WTC11 (cell line): ENCODE data around the gene HOXD1. TPM values are rescaled to one million over a fixed set of nuclear protein-coding genes. Genes with fewer than 3 reads are reported as not detected.
A peak's percentile ranks its signal among the peaks of the same experiment; 100 is the strongest.

Experiments
- ATAC-seq: fragments of 200-7000 bp; cut with Tn5 transposase; 2 replicates; pipeline ENCODE4 v1.10.0; 2021; ENCODE audit warnings: mild to moderate bottlenecking, moderate library complexity
- CTCF ChIA-PET: fragments of 300-600 bp; sonication (Branson Sonifier 250); formaldehyde crosslinking; loops from one replicate; lab custom pipeline; 2021; ENCODE audit warnings: antibody characterized with exemption; lab: Charles Lee
- POLR2A ChIA-PET: fragments of 350-600 bp; sonication (Branson Sonifier 250); formaldehyde crosslinking; loops from one replicate; lab custom pipeline; 2021; ENCODE audit warnings: antibody characterized with exemption; lab: Charles Lee
- DNase-seq: peaks from one replicate; pipeline ENCODE4 v3.0.0; 2021; ENCODE audit warnings: low spot score
- H3K27ac Mint-ChIP-seq: 2 replicates; pipeline ENCODE4 v1.8.0; 2021; ENCODE audit warnings: mixed read lengths
- H3K27me3 Mint-ChIP-seq: 2 replicates; pipeline ENCODE4 v1.8.0; 2021; ENCODE audit warnings: low read depth, mild to moderate bottlenecking, moderate library complexity, mixed read lengths
- H3K36me3 Mint-ChIP-seq: 2 replicates; pipeline ENCODE4 v1.8.0; 2021; ENCODE audit warnings: mixed read lengths
- H3K4me1 Mint-ChIP-seq: 2 replicates; pipeline ENCODE4 v1.8.0; 2022; ENCODE audit warnings: mixed read lengths
- H3K4me3 Mint-ChIP-seq: 2 replicates; pipeline ENCODE4 v1.8.0; 2021; ENCODE audit warnings: mild to moderate bottlenecking, moderate library complexity, mixed read lengths
- H3K9me3 Mint-ChIP-seq: 2 replicates; pipeline ENCODE4 v1.8.0; 2021; ENCODE audit warnings: mixed read lengths
- ELF4 ChIP-seq: sonication (generic); formaldehyde crosslinking; IDR thresholded peaks from 2 replicates; pipeline ENCODE4 v1.8.1; 2022; ENCODE audit warnings: low read depth, mild to moderate bottlenecking, moderate library complexity, missing genetic modification reagents
- GABPB1 ChIP-seq: sonication (generic); formaldehyde crosslinking; IDR thresholded peaks from 2 replicates; pipeline ENCODE4 v1.8.1; 2023; ENCODE audit warnings: mild to moderate bottlenecking, missing genetic modification reagents
- JAZF1 ChIP-seq: fragments of 250-450 bp; sonication (Bioruptor Pico); IDR thresholded peaks from 2 replicates; pipeline ENCODE4 v1.9.0; 2021; ENCODE audit warnings: moderate library complexity, mild to moderate bottlenecking, inconsistent platforms
- KAT7 ChIP-seq: sonication (generic); formaldehyde crosslinking; IDR thresholded peaks from 2 replicates; pipeline ENCODE4 v1.8.1; 2023; ENCODE audit warnings: missing genetic modification reagents, mild to moderate bottlenecking, borderline replicate concordance
- NFATC4 ChIP-seq: fragments of 250-450 bp; sonication (Bioruptor Pico); IDR thresholded peaks from 2 replicates; pipeline ENCODE4 v1.9.0; 2021; ENCODE audit warnings: mild to moderate bottlenecking
- NFYB ChIP-seq: sonication (generic); formaldehyde crosslinking; conservative IDR thresholded peaks from 2 replicates; pipeline ENCODE4 v1.8.0; 2022; ENCODE audit warnings: low read depth, missing genetic modification reagents
- RELA ChIP-seq: sonication (generic); formaldehyde crosslinking; IDR thresholded peaks from 2 replicates; pipeline ENCODE4 v1.8.1; 2022; ENCODE audit warnings: missing genetic modification reagents, mild to moderate bottlenecking, borderline replicate concordance
- ZNF121 ChIP-seq: sonication (generic); formaldehyde crosslinking; IDR thresholded peaks from 2 replicates; pipeline ENCODE4 v1.8.0; 2023; ENCODE audit warnings: missing genetic modification reagents
- ZNF138 ChIP-seq: sonication (generic); formaldehyde crosslinking; conservative IDR thresholded peaks from 2 replicates; pipeline ENCODE4 v1.8.1; 2022; ENCODE audit warnings: mild to moderate bottlenecking, moderate library complexity, missing genetic modification reagents
- ZNF219 ChIP-seq: sonication (generic); formaldehyde crosslinking; IDR thresholded peaks from 2 replicates; pipeline ENCODE4 v1.8.0; 2023; ENCODE audit warnings: missing genetic modification reagents, mild to moderate bottlenecking, borderline replicate concordance
- ZNF263 ChIP-seq: sonication (generic); formaldehyde crosslinking; IDR thresholded peaks from 2 replicates; pipeline ENCODE4 v1.8.1; 2022; ENCODE audit warnings: low read depth, mild to moderate bottlenecking, moderate library complexity, missing genetic modification reagents
- ZNF671 ChIP-seq: fragments of 250-450 bp; sonication (Bioruptor Pico); IDR thresholded peaks from 2 replicates; pipeline ENCODE4 v1.8.0; 2021; ENCODE audit warnings: mild to moderate bottlenecking
- total RNA-seq: library from RNA; stranded (reverse); gene quantifications from 3 replicates; pipeline ENCODE4 v1.2.3, GENCODE V29; 2021
- TF ChIP-seq, protein P1 (sequence below): sonication (generic); formaldehyde crosslinking; IDR thresholded peaks from 2 replicates; pipeline ENCODE4 v1.8.1; 2023; ENCODE audit warnings: mild to moderate bottlenecking, missing genetic modification reagents
- TF ChIP-seq, protein P2 (sequence below): sonication (generic); formaldehyde crosslinking; IDR thresholded peaks from 2 replicates; pipeline ENCODE4 v1.8.1; 2023; ENCODE audit warnings: mild to moderate bottlenecking, missing genetic modification reagents, moderate library complexity
- TF ChIP-seq, protein P3 (sequence below): fragments of 250-450 bp; sonication (Bioruptor Pico); conservative IDR thresholded peaks from 2 replicates; pipeline ENCODE4 v1.9.0; 2021; ENCODE audit warnings: mild to moderate bottlenecking
- TF ChIP-seq, protein P4 (sequence below): sonication (generic); formaldehyde crosslinking; IDR thresholded peaks from 2 replicates; pipeline ENCODE4 v1.8.0; 2023; ENCODE audit warnings: missing genetic modification reagents
- TF ChIP-seq, protein P5 (sequence below): sonication (generic); formaldehyde crosslinking; IDR thresholded peaks from 2 replicates; pipeline ENCODE4 v1.8.1; 2022; ENCODE audit warnings: low read depth, mild to moderate bottlenecking, moderate library complexity, missing genetic modification reagents, borderline replicate concordance
- TF ChIP-seq, protein P6 (sequence below): fragments of 250-450 bp; sonication (Bioruptor Pico); IDR thresholded peaks from 2 replicates; pipeline ENCODE4 v1.9.0; 2021; ENCODE audit warnings: moderate library complexity, mild to moderate bottlenecking, inconsistent platforms, borderline replicate concordance
- TF ChIP-seq, protein P7 (sequence below): fragments of 250-450 bp; sonication (Bioruptor Pico); IDR thresholded peaks from 2 replicates; pipeline ENCODE4 v1.9.0; 2021; ENCODE audit warnings: mild to moderate bottlenecking
- TF ChIP-seq, protein P8 (sequence below): sonication (generic); formaldehyde crosslinking; IDR thresholded peaks from 2 replicates; pipeline ENCODE4 v1.8.1; 2022; ENCODE audit warnings: low read depth, missing genetic modification reagents, borderline replicate concordance

The HOXD1 gene
- total RNA-seq, 1 experiment from 2014 or later: 0.22 TPM

DNA sequence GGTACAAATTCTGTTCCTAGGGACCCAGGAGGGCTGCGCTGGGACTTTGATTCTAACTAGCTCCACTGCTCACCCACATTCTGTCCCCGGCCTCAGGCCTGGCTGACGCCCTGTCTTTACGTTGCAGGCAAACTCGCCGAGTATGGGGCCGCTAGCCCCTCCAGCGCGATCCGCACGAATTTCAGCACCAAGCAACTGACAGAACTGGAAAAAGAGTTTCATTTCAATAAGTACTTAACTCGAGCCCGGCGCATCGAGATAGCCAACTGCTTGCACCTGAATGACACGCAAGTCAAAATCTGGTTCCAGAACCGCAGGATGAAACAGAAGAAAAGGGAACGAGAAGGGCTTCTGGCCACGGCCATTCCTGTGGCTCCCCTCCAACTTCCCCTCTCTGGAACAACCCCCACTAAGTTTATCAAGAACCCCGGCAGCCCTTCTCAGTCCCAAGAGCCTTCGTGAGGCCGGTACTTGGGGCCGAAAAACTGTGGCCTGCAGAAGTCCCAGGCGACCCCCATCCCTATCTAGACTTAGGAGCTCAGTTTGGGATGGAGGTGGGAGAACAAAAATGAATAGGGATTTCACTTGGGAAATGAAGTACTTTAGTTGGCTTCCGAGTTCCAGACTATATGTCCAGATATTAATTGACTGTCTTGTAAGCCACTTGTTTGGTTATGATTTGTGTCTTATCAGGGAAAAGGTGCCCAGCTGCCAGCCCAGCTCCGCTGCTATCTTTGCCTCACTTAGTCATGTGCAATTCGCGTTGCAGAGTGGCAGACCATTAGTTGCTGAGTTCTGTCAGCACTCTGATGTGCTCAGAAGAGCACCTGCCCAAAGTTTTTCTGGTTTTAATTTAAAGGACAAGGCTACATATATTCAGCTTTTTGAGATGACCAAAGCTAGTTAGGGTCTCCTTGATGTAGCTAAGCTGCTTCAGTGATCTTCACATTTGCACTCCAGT is 1.5 kb downstream of the HOXD1 start:
- ChIA-PET POLR2A (no interaction called here), CTCF (interaction anchor here (1.0 to 1.3 kb wide), 2 partner anchors 12 to 265 kb away, joined by 3 read pairs; no protein-coding TSS in a partner anchor)
- no peak for ATAC-seq
- H3K36me3 Mint-ChIP-seq: no peaks in the 10 kb centered on the region
- peaks cover 98% of the 10 kb centered on the region for H3K27me3 Mint-ChIP-seq
- no peak for TF ChIP-seq ZNF121 (CRISPR knock-in tag)
- no peak for TF ChIP-seq JAZF1 (CRISPR knock-in tag)
- TF ChIP-seq, protein P1, sequence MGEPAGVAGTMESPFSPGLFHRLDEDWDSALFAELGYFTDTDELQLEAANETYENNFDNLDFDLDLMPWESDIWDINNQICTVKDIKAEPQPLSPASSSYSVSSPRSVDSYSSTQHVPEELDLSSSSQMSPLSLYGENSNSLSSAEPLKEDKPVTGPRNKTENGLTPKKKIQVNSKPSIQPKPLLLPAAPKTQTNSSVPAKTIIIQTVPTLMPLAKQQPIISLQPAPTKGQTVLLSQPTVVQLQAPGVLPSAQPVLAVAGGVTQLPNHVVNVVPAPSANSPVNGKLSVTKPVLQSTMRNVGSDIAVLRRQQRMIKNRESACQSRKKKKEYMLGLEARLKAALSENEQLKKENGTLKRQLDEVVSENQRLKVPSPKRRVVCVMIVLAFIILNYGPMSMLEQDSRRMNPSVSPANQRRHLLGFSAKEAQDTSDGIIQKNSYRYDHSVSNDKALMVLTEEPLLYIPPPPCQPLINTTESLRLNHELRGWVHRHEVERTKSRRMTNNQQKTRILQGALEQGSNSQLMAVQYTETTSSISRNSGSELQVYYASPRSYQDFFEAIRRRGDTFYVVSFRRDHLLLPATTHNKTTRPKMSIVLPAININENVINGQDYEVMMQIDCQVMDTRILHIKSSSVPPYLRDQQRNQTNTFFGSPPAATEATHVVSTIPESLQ: no peak
- TF ChIP-seq NFATC4 (CRISPR knock-in tag): no peak
- TF ChIP-seq, protein P2, sequence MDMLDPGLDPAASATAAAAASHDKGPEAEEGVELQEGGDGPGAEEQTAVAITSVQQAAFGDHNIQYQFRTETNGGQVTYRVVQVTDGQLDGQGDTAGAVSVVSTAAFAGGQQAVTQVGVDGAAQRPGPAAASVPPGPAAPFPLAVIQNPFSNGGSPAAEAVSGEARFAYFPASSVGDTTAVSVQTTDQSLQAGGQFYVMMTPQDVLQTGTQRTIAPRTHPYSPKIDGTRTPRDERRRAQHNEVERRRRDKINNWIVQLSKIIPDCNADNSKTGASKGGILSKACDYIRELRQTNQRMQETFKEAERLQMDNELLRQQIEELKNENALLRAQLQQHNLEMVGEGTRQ (CRISPR knock-in tag): no peak
- TF ChIP-seq, protein P3, sequence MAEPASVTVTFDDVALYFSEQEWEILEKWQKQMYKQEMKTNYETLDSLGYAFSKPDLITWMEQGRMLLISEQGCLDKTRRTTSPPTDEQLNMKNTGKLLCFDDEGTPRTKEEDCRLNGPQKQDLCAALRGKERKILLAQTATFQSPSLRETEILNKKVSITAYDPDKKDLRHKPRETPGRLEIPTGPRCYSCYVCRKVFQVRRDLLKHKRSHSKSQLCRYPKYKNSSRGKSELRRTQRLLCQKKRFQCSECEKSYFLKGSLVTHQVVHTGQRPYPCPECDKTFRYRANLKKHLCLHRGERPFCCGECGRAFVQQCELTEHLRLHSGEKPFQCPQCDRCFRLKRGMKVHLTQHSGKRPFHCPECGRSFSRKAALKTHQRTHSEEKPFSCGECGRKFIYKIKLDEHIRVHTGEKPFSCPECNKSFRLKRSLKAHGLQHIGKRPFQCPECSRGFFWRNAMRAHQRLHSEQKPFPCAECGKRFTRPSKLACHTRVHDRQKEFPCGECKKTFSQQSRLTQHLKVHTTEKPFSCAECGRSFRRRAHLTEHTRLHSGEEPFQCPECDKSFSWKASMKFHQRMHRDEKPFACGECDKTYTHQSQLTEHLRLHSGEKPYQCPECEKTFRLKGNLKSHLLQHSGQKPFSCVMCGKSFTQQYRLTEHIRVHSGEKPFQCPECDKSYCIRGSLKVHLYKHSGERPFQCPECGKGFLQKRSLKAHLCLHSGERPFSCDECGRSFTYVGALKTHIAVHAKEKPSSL (CRISPR knock-in tag): no peak
- no peak for TF ChIP-seq RELA (CRISPR knock-in tag)
- TF ChIP-seq, protein P4, sequence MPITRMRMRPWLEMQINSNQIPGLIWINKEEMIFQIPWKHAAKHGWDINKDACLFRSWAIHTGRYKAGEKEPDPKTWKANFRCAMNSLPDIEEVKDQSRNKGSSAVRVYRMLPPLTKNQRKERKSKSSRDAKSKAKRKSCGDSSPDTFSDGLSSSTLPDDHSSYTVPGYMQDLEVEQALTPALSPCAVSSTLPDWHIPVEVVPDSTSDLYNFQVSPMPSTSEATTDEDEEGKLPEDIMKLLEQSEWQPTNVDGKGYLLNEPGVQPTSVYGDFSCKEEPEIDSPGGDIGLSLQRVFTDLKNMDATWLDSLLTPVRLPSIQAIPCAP (CRISPR knock-in tag): no peak
- TF ChIP-seq ZNF671 (CRISPR knock-in tag): no peak
- TF ChIP-seq ZNF263 (CRISPR knock-in tag): no peak
- TF ChIP-seq, protein P5, sequence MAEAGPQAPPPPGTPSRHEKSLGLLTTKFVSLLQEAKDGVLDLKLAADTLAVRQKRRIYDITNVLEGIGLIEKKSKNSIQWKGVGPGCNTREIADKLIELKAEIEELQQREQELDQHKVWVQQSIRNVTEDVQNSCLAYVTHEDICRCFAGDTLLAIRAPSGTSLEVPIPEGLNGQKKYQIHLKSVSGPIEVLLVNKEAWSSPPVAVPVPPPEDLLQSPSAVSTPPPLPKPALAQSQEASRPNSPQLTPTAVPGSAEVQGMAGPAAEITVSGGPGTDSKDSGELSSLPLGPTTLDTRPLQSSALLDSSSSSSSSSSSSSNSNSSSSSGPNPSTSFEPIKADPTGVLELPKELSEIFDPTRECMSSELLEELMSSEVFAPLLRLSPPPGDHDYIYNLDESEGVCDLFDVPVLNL (CRISPR knock-in tag): no peak
- TF ChIP-seq NFYB (CRISPR knock-in tag): no peak
- TF ChIP-seq, protein P6, sequence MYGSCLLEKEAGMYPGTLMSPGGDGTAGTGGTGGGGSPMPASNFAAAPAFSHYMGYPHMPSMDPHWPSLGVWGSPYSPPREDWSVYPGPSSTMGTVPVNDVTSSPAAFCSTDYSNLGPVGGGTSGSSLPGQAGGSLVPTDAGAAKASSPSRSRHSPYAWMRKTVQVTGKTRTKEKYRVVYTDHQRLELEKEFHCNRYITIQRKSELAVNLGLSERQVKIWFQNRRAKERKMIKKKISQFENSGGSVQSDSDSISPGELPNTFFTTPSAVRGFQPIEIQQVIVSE (CRISPR knock-in tag): no peak
- no peak for TF ChIP-seq KAT7
- TF ChIP-seq, protein P7, sequence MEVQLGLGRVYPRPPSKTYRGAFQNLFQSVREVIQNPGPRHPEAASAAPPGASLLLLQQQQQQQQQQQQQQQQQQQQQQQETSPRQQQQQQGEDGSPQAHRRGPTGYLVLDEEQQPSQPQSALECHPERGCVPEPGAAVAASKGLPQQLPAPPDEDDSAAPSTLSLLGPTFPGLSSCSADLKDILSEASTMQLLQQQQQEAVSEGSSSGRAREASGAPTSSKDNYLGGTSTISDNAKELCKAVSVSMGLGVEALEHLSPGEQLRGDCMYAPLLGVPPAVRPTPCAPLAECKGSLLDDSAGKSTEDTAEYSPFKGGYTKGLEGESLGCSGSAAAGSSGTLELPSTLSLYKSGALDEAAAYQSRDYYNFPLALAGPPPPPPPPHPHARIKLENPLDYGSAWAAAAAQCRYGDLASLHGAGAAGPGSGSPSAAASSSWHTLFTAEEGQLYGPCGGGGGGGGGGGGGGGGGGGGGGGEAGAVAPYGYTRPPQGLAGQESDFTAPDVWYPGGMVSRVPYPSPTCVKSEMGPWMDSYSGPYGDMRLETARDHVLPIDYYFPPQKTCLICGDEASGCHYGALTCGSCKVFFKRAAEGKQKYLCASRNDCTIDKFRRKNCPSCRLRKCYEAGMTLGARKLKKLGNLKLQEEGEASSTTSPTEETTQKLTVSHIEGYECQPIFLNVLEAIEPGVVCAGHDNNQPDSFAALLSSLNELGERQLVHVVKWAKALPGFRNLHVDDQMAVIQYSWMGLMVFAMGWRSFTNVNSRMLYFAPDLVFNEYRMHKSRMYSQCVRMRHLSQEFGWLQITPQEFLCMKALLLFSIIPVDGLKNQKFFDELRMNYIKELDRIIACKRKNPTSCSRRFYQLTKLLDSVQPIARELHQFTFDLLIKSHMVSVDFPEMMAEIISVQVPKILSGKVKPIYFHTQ (CRISPR knock-in tag): no peak
- no peak for TF ChIP-seq ELF4
- no peak for TF ChIP-seq ZNF219 (CRISPR knock-in tag)
- TF ChIP-seq GABPB1 (CRISPR knock-in tag): no peak
- TF ChIP-seq, protein P8, sequence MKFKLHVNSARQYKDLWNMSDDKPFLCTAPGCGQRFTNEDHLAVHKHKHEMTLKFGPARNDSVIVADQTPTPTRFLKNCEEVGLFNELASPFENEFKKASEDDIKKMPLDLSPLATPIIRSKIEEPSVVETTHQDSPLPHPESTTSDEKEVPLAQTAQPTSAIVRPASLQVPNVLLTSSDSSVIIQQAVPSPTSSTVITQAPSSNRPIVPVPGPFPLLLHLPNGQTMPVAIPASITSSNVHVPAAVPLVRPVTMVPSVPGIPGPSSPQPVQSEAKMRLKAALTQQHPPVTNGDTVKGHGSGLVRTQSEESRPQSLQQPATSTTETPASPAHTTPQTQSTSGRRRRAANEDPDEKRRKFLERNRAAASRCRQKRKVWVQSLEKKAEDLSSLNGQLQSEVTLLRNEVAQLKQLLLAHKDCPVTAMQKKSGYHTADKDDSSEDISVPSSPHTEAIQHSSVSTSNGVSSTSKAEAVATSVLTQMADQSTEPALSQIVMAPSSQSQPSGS (CRISPR knock-in tag): no peak
- TF ChIP-seq ZNF138 (CRISPR knock-in tag): no peak
- H3K9me3 Mint-ChIP-seq: no peaks in the 10 kb centered on the region
- H3K27ac Mint-ChIP-seq: no peak overlapping the region
- peaks cover 45% of the 10 kb centered on the region for H3K4me1 Mint-ChIP-seq
- peak; percentile 22 for DNase-seq
- H3K4me3 Mint-ChIP-seq: peak overlapping the region; percentile 55
